WTC11 (cell line): Measurements from ENCODE around the gene TMEM266. TPM values are rescaled to one million over a fixed set of nuclear protein-coding genes. Genes with fewer than 3 reads are reported as not detected.

Source experiments
- ATAC-seq: fragments of 200-7000 bp; cut with Tn5 transposase; 2 replicates; pipeline ENCODE4 v1.10.0; 2021; ENCODE audit warnings: mild to moderate bottlenecking, moderate library complexity
- CTCF ChIA-PET: fragments of 300-600 bp; sonication (Branson Sonifier 250); formaldehyde crosslinking; loops from one replicate; lab custom pipeline; 2021; ENCODE audit warnings: antibody characterized with exemption; lab: Charles Lee
- POLR2A ChIA-PET: fragments of 350-600 bp; sonication (Branson Sonifier 250); formaldehyde crosslinking; loops from one replicate; lab custom pipeline; 2021; ENCODE audit warnings: antibody characterized with exemption; lab: Charles Lee
- DNase-seq: peaks from one replicate; pipeline ENCODE4 v3.0.0; 2021; ENCODE audit warnings: low spot score
- H3K27ac Mint-ChIP-seq: 2 replicates; pipeline ENCODE4 v1.8.0; 2021; ENCODE audit warnings: mixed read lengths
- H3K27me3 Mint-ChIP-seq: 2 replicates; pipeline ENCODE4 v1.8.0; 2021; ENCODE audit warnings: low read depth, mild to moderate bottlenecking, moderate library complexity, mixed read lengths
- H3K36me3 Mint-ChIP-seq: 2 replicates; pipeline ENCODE4 v1.8.0; 2021; ENCODE audit warnings: mixed read lengths
- H3K4me1 Mint-ChIP-seq: 2 replicates; pipeline ENCODE4 v1.8.0; 2022; ENCODE audit warnings: mixed read lengths
- H3K4me3 Mint-ChIP-seq: 2 replicates; pipeline ENCODE4 v1.8.0; 2021; ENCODE audit warnings: mild to moderate bottlenecking, moderate library complexity, mixed read lengths
- H3K9me3 Mint-ChIP-seq: 2 replicates; pipeline ENCODE4 v1.8.0; 2021; ENCODE audit warnings: mixed read lengths
- GRHL2 ChIP-seq: fragments of 250-450 bp; sonication (Bioruptor Pico); IDR thresholded peaks from 2 replicates; pipeline ENCODE4 v1.8.0; 2022; ENCODE audit warnings: mild to moderate bottlenecking, moderate library complexity; ENCODE audit not compliant: insufficient replicate concordance, severe bottlenecking
- IRF2 ChIP-seq: sonication (generic); formaldehyde crosslinking; IDR thresholded peaks from 2 replicates; pipeline ENCODE4 v1.8.0; 2022; ENCODE audit warnings: low read depth, missing genetic modification reagents, borderline replicate concordance
- KAT7 ChIP-seq: sonication (generic); formaldehyde crosslinking; IDR thresholded peaks from 2 replicates; pipeline ENCODE4 v1.8.1; 2023; ENCODE audit warnings: missing genetic modification reagents, mild to moderate bottlenecking, borderline replicate concordance
- MXD4 ChIP-seq: fragments of 250-450 bp; sonication (Bioruptor Pico); IDR thresholded peaks from 2 replicates; pipeline ENCODE4 v1.8.0; 2021; ENCODE audit warnings: mild to moderate bottlenecking, moderate library complexity, borderline replicate concordance
- PRRX2 ChIP-seq: fragments of 250-450 bp; sonication (Bioruptor Pico); IDR thresholded peaks from 2 replicates; pipeline ENCODE4 v1.8.0; 2021; ENCODE audit warnings: mild to moderate bottlenecking
- SMAD4 ChIP-seq: sonication (generic); formaldehyde crosslinking; IDR thresholded peaks from 2 replicates; pipeline ENCODE4 v1.8.0; 2022; ENCODE audit warnings: mild to moderate bottlenecking, missing genetic modification reagents
- TEAD1 ChIP-seq: sonication (generic); formaldehyde crosslinking; IDR thresholded peaks from 2 replicates; pipeline ENCODE4 v1.8.0; 2022; ENCODE audit warnings: mild to moderate bottlenecking, missing genetic modification reagents
- ZNF263 ChIP-seq: sonication (generic); formaldehyde crosslinking; IDR thresholded peaks from 2 replicates; pipeline ENCODE4 v1.8.1; 2022; ENCODE audit warnings: low read depth, mild to moderate bottlenecking, moderate library complexity, missing genetic modification reagents
- ZNF317 ChIP-seq: sonication (generic); formaldehyde crosslinking; IDR thresholded peaks from 2 replicates; pipeline ENCODE4 v1.8.1; 2023; ENCODE audit warnings: low read depth, mild to moderate bottlenecking, moderate library complexity, missing genetic modification reagents, borderline replicate concordance
- ZNF396 ChIP-seq: fragments of 250-450 bp; sonication (Bioruptor Pico); IDR thresholded peaks from 2 replicates; pipeline ENCODE4 v1.8.0; 2021; ENCODE audit warnings: mild to moderate bottlenecking, moderate library complexity, borderline replicate concordance
- total RNA-seq: library from RNA; stranded (reverse); gene quantifications from 3 replicates; pipeline ENCODE4 v1.2.3, GENCODE V29; 2021
- TF ChIP-seq, protein P1 (sequence below): fragments of 250-450 bp; sonication (Bioruptor Pico); IDR thresholded peaks from 2 replicates; pipeline ENCODE4 v1.9.0; 2021; ENCODE audit warnings: mild to moderate bottlenecking
- TF ChIP-seq, protein P2 (sequence below): sonication (generic); formaldehyde crosslinking; IDR thresholded peaks from 2 replicates; pipeline ENCODE4 v1.8.1; 2023; ENCODE audit warnings: mild to moderate bottlenecking, moderate library complexity, missing genetic modification reagents
- TF ChIP-seq, protein P3 (sequence below): sonication (generic); formaldehyde crosslinking; IDR thresholded peaks from 2 replicates; pipeline ENCODE4 v1.8.0; 2023; ENCODE audit warnings: missing genetic modification reagents
- TF ChIP-seq, protein P4 (sequence below): fragments of 200-600 bp; IDR thresholded peaks from 2 replicates; pipeline ENCODE4 v1.8.0; 2022; ENCODE audit warnings: antibody characterized with exemption
- TF ChIP-seq, protein P5 (sequence below): sonication (generic); formaldehyde crosslinking; IDR thresholded peaks from 2 replicates; pipeline ENCODE4 v1.8.0; 2023; ENCODE audit warnings: mild to moderate bottlenecking, missing genetic modification reagents
- TF ChIP-seq, protein P6 (sequence below): sonication (generic); formaldehyde crosslinking; IDR thresholded peaks from 2 replicates; pipeline ENCODE4 v1.8.1; 2023; ENCODE audit warnings: mild to moderate bottlenecking, missing genetic modification reagents, moderate library complexity

TMEM266 gene
- total RNA-seq, 1 experiment from 2014 or later: 8.6 TPM

DNA sequence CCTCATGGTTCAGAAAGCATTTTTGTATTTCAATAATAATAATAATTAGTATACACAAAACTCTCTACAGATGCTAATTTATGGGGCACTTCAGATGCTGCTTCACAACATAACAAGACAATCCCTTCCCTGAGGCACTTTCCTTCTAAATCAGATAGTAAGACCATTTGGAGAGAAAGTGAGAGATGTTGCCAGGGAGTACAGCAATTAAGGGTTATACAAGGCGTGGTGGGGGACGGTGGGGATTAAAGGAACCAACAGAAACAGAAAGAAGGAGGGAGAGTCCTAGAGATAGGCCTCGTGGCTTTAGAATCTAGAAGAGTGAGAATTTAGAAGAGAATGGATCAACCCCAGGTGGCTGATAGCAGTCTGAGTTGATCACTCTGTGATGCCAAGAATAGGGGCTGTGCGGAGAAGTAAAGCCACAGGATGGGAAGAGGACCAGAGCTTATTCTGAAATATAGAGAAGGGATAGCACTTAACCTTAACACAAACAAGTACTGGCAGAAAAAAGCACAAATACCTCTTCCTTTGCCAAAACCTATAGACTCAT lies 174.6 kb downstream of the TMEM266 start (continued):
- TF ChIP-seq, protein P1, sequence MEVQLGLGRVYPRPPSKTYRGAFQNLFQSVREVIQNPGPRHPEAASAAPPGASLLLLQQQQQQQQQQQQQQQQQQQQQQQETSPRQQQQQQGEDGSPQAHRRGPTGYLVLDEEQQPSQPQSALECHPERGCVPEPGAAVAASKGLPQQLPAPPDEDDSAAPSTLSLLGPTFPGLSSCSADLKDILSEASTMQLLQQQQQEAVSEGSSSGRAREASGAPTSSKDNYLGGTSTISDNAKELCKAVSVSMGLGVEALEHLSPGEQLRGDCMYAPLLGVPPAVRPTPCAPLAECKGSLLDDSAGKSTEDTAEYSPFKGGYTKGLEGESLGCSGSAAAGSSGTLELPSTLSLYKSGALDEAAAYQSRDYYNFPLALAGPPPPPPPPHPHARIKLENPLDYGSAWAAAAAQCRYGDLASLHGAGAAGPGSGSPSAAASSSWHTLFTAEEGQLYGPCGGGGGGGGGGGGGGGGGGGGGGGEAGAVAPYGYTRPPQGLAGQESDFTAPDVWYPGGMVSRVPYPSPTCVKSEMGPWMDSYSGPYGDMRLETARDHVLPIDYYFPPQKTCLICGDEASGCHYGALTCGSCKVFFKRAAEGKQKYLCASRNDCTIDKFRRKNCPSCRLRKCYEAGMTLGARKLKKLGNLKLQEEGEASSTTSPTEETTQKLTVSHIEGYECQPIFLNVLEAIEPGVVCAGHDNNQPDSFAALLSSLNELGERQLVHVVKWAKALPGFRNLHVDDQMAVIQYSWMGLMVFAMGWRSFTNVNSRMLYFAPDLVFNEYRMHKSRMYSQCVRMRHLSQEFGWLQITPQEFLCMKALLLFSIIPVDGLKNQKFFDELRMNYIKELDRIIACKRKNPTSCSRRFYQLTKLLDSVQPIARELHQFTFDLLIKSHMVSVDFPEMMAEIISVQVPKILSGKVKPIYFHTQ (CRISPR knock-in tag): no peak
- TF ChIP-seq ZNF396 (CRISPR knock-in tag) (no peak), MXD4 (CRISPR knock-in tag) (no peak), PRRX2 (CRISPR knock-in tag) (no peak), ZNF317 (CRISPR knock-in tag) (no peak), TEAD1 (CRISPR knock-in tag) (no peak)
- TF ChIP-seq, all 79 proteins: peak for 0

DNA sequence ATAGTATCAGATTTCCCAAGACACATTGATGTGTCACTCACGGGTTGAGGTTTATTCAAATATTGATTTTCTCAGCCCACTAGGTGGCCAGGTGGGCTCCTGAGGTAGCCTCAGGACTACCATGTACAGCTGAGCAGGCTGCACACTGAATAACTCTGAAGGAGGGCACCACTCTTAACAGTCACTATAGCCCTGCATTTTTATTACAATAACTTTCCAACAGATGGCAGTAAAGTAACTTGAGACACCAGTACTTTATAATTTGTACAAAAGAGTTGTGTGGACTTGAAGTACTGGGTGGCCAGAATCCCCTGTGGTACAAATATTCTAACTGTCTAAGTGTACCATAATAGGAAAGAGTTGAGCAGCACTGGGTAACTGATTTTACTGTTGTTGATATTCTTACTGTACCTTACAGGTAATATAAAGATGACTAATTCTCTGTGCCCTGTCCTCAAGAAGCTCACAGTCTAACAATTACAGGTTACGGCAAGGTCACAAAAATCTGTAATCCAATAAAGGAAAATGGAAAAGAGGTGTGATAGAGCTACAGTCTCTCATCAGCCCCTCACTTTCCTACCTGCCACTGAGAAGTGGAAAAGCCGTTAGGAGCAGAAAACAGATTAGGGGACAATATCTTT lies 175.5 kb downstream of the TMEM266 start:
- POLR2A ChIA-PET: no interaction called here
- Mint-ChIP-seq H3K4me3 (no peak overlapping the region), H3K27ac (no peak overlapping the region), H3K27me3 (no peaks in the 10 kb centered on the region), H3K36me3 (peaks cover 7% of the 10 kb centered on the region), H3K9me3 (no peaks in the 10 kb centered on the region), H3K4me1 (peaks cover 17% of the 10 kb centered on the region)
- TF ChIP-seq ZNF396 (CRISPR knock-in tag) (no peak), ZNF317 (CRISPR knock-in tag) (no peak), KAT7 (CRISPR knock-in tag) (no peak), GRHL2 (CRISPR knock-in tag) (no peak)
- TF ChIP-seq, protein P2, sequence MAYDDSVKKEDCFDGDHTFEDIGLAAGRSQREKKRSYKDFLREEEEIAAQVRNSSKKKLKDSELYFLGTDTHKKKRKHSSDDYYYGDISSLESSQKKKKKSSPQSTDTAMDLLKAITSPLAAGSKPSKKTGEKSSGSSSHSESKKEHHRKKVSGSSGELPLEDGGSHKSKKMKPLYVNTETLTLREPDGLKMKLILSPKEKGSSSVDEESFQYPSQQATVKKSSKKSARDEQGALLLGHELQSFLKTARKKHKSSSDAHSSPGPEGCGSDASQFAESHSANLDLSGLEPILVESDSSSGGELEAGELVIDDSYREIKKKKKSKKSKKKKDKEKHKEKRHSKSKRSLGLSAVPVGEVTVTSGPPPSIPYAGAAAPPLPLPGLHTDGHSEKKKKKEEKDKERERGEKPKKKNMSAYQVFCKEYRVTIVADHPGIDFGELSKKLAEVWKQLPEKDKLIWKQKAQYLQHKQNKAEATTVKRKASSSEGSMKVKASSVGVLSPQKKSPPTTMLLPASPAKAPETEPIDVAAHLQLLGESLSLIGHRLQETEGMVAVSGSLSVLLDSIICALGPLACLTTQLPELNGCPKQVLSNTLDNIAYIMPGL (CRISPR knock-in tag): no peak
- TF ChIP-seq, protein P3, sequence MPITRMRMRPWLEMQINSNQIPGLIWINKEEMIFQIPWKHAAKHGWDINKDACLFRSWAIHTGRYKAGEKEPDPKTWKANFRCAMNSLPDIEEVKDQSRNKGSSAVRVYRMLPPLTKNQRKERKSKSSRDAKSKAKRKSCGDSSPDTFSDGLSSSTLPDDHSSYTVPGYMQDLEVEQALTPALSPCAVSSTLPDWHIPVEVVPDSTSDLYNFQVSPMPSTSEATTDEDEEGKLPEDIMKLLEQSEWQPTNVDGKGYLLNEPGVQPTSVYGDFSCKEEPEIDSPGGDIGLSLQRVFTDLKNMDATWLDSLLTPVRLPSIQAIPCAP (CRISPR knock-in tag): no peak
- TF ChIP-seq, protein P4, sequence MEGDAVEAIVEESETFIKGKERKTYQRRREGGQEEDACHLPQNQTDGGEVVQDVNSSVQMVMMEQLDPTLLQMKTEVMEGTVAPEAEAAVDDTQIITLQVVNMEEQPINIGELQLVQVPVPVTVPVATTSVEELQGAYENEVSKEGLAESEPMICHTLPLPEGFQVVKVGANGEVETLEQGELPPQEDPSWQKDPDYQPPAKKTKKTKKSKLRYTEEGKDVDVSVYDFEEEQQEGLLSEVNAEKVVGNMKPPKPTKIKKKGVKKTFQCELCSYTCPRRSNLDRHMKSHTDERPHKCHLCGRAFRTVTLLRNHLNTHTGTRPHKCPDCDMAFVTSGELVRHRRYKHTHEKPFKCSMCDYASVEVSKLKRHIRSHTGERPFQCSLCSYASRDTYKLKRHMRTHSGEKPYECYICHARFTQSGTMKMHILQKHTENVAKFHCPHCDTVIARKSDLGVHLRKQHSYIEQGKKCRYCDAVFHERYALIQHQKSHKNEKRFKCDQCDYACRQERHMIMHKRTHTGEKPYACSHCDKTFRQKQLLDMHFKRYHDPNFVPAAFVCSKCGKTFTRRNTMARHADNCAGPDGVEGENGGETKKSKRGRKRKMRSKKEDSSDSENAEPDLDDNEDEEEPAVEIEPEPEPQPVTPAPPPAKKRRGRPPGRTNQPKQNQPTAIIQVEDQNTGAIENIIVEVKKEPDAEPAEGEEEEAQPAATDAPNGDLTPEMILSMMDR: no peak
- CTCF ChIA-PET: interaction anchor here (0.7 to 2.5 kb wide), 6 partner anchors 10 to 101 kb away, joined by 3 to 24 read pairs (median 6); partner anchors contain the start of gene ISL2
- no peak for DNase-seq
- peak; percentile 68 for ATAC-seq

DNA sequence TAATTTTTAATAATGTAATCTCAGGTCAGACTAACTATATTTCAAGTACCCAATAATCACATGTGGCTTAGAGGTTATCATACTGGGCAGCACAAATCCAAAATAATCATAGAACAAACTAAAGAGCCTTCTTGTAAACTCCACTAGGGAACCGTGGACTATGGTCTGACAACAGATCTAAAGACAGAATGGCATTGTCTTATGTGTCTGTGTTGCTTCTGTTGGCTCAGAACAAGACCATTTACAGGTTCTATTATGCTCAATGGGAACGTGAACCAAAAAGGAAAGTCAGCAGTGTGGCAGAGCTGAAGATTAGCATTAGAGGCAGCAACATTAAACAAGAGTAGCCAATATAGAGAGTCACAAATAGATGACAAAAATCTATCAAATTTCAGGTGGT lies 176.6 kb downstream of the TMEM266 start:
- Mint-ChIP-seq H3K27ac (no peak overlapping the region), H3K27me3 (no peaks in the 10 kb centered on the region), H3K4me3 (no peak overlapping the region), H3K4me1 (peaks cover 17% of the 10 kb centered on the region), H3K36me3 (no peaks in the 10 kb centered on the region), H3K9me3 (no peaks in the 10 kb centered on the region)
- no peak for TF ChIP-seq IRF2 (CRISPR knock-in tag)
- no peak for TF ChIP-seq SMAD4
- TF ChIP-seq, protein P5, sequence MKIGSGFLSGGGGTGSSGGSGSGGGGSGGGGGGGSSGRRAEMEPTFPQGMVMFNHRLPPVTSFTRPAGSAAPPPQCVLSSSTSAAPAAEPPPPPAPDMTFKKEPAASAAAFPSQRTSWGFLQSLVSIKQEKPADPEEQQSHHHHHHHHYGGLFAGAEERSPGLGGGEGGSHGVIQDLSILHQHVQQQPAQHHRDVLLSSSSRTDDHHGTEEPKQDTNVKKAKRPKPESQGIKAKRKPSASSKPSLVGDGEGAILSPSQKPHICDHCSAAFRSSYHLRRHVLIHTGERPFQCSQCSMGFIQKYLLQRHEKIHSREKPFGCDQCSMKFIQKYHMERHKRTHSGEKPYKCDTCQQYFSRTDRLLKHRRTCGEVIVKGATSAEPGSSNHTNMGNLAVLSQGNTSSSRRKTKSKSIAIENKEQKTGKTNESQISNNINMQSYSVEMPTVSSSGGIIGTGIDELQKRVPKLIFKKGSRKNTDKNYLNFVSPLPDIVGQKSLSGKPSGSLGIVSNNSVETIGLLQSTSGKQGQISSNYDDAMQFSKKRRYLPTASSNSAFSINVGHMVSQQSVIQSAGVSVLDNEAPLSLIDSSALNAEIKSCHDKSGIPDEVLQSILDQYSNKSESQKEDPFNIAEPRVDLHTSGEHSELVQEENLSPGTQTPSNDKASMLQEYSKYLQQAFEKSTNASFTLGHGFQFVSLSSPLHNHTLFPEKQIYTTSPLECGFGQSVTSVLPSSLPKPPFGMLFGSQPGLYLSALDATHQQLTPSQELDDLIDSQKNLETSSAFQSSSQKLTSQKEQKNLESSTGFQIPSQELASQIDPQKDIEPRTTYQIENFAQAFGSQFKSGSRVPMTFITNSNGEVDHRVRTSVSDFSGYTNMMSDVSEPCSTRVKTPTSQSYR (CRISPR knock-in tag): no peak
- TF ChIP-seq, protein P6, sequence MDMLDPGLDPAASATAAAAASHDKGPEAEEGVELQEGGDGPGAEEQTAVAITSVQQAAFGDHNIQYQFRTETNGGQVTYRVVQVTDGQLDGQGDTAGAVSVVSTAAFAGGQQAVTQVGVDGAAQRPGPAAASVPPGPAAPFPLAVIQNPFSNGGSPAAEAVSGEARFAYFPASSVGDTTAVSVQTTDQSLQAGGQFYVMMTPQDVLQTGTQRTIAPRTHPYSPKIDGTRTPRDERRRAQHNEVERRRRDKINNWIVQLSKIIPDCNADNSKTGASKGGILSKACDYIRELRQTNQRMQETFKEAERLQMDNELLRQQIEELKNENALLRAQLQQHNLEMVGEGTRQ (CRISPR knock-in tag): no peak
- no peak for TF ChIP-seq ZNF263 (CRISPR knock-in tag)
- POLR2A ChIA-PET: no interaction called here
- CTCF ChIA-PET: interaction anchor here (1.0 to 2.5 kb wide), 2 partner anchors 17 to 97 kb away, joined by 5 to 24 read pairs; no protein-coding TSS in a partner anchor
- no peak for ATAC-seq
- no peak for DNase-seq
